HG03097 (cell line): ENCODE measurements around the gene COL24A1.

Experiments
- ATAC-seq: cut with Tn5 transposase; IDR thresholded peaks from one replicate; pipeline ENCODE4 v1.9.1; 2021; ENCODE audit not compliant: unreplicated experiment, low FRiP score

COL24A1 gene

DNA sequence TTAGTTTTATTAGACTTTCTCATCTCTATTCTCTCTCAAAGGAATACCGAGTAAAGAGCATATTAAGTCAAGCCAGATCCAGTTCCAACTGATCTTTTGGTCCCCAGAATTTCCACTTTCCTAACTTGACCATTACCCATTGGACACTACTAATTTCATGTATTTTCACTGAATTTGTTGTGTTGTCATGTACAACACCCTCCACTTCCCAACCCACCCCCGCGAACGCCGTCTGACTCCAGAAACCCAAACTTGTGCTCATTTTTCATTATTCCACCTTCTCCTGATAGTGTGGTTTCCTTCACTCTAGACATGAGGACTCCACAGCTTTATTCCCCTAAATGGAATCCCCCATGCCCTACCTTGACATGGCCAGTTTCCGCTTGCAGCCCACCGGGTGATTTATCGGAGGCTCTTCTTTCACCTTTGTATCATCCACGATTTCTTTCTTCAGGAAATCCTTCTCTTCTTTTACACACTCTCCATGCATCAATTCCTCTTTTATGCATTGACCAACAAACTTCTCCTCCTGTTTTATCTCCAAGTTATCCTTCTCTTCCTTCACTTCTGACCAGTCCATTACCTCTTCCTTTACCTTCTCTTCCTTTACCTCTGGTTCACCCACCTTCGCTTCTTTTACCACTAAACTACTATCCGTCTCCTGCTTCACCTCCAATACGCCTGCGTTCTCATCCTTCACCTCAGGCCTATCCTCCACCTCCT is 449.1 kb downstream of the COL24A1 start:
- no peak for ATAC-seq

DNA sequence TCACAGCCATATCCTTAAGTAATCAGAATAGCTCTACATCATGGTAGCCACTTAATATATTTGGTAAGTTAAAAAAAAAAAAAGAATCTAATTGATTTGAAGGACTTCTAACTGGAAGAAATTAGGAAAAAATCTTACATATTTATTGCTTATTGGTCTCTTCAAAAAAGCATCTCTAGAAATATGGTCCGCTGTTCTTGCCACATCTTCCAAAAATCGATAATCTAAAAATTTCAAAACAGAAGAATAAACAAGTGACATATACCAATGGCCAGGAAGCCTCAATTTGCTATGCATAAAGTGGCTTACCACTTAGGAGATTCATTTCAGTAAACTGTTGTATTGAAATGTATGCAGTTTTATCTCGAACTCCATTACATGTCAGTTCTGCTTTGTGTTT is 450.6 kb downstream of the COL24A1 start:
- ATAC-seq, result no peak

DNA sequence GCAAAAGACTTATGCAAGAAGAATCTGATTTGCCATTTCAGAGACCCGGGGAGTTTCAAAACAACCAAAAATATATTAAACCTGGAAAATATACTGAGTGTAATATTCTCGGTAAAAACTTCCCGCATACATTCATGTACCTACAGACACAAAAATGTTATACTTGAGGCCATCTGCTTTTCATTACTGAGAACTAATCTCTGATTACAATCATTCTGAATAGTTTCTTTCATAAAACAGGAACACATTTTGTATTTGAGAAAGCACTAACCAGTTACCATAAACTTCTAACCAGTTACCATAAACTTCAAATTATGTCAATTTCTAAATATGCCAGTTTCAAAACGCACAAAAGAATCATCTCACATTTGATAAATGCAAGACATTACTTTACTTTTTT is 456.1 kb downstream of the COL24A1 start:
- no peak for ATAC-seq

DNA sequence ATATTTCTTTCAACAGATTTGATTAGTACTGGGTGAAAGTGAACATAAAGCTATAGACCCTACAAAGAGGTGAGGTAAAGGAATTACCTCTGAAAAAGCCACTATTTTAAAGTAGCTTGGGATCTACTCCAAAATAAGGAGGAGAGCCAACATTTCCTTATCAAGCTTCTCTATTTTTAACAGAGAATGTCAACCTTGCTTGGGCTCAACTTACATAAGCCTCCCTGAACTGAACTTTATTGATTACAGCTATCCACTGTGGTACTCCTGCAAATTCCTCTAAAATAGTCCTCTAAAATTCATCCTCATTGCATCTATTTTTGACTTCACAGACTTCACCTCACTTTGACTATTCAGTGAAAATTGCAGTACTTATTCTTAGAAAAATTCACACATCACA is 458.7 kb downstream of the COL24A1 start:
- ATAC-seq, result no peak

DNA sequence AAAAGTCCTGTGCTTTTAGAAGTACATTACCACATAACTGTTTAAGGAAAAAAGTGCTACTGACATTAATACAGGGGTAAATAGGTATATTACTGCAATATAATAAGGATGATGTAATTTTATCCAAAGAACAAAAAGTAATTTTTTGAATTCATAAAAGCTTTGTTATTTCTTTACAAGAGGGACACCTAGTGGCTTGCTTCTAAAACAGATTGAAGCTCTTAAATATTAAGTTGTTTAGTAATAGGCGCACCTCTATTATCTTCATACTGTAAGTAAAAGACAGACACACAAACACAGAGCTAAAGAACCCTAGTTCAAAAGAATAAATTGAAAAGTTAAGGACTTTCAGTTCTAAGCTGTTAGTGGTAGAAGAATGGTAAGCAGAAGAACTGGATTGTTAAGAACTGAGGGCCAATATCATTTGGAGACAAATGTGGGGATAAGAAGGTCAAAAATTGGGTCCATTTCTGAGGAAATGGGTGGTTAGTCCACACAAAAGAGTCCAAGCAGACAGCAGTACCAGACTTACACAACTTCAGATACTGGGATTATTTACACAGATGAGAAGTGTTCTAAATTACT is 463.8 kb downstream of the COL24A1 start:
- no peak for ATAC-seq

DNA sequence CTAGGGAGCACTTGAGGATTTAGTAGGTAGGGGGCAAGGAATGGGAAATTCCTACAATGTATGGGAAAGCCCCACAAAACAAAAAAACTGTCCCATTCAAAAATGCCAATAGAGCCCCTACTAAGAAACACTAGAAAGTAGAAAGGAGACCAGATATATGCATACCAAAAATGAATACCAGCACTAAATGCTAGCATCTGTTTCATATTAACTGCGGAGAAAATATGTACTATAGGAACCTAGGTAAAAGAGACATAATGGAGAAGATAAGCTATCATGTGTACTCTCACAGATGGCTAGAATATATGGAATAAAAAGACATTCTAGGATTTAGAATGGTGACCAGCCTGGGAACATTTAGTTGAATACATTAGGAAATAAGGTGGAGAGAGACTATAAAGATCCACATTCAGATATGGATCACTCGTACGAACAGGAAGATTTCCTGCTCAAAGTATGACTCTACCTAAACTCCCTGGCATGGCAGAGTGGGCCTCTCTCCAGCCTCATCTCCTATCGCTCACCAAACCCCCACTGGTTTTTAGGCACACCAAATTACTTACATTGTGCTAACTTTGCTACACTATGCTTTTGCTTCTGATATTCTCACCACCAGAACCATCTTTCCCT is 466.7 kb downstream of the COL24A1 start:
- ATAC-seq, result no peak

DNA sequence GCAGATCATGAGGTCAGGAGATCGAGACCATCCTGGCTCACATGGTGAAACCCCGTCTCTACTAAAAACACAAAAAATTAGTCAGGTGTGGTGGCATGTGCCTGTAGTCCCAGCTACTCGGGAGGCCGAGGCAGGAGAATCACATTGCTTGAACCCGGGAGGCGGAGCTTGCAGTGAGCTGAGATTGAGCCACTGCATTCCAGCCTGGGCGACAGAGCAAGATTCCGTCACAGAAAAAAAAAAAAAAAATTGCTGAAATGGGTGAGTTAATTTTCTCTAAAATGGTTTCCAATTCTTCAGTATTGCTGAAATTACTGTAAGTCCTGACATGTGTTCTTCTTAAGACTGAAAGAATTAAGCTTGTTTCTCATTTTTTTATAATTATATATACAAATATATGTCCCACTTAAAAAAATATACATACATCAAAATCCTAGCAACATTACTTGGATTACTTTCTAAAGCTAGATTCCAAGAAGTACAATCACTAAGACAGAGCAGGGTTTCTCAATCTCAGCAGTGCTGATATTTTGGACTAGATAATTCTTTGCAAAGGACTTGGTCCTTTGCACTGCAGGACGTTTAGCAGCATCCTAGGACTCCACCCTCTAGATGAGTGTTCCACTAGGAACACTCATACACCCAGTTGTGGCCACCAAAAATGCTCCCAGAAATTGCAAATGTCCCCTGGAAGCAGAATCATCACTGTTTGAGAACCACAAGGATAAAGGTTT is 473.1 kb downstream of the COL24A1 start:
- no peak for ATAC-seq

DNA sequence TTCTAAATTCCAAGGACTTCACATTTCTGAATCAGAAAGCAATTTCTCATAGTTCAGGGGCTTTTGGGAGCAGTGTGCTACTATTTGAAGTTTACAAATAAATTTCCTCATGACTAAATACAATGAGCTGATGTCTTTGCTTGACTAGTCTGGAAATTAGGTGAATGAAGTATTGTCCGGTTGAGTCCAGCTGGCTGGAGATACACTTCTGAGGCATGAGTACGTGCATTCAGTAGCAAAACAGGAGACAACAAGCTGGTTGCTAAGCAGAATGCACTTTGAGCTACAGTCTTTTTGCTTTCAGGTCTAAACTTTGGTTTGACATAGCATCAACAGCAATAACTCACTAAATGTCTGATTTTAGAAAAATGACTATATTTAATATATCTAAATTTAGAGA is 475.5 kb downstream of the COL24A1 start:
- no peak for ATAC-seq
